UCSD-AML1 (cell line): ENCODE data around the gene ZNF587B.
A peak's percentile ranks its signal among the peaks of the same experiment; 100 is the strongest.
"Not testable (repeated sequence)": the region's sequence is repeated elsewhere in the genome, so short reads cannot be mapped to it uniquely, and the experiment has no call there.

ENCODE experiments used
- DNase-seq: peaks from one replicate; lab custom pipeline; 2025; ENCODE audit not compliant: unreplicated experiment; lab: John Stamatoyannopoulos, UW

ZNF587B gene

DNA sequence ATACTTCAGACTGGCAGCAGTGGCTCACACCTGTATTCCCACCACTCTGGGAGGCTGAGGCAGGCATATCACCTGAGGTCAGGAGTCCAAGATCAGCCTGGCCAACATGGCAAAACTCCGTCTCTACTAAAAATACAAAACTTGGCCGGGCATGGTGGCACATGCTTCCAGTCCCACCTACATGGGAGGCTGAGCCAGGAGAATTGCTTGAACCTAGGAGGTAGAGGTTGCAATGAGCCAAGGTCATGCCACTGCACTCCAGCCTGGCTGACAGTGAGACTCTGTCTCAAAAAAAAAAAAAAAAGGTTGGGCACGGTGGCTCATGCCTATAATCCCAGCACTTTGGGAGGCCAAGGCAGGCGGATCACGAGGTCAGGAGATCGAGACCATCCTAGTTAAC lies 39.6 kb downstream of the ZNF587B start:
- not testable (repeated sequence) for DNase-seq

DNA sequence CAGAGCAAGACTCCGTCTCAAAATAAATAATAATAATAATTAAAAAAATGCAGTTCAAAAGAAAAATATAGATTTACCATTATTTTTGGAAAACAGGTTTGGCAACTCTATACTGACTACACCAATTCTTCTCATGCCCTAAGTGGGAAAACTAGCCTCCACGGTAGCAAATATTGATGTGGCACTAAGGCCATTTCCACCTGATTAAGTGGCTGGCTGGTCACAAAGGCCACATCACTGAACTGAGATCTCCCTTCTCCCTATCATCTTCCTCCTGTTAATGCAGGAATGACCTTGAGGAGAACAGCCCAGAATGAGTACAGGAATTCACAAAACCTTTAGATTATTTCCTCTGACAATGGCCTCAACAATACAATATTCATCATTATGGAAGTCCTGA lies 40.1 kb downstream of the ZNF587B start:
- no peak for DNase-seq

DNA sequence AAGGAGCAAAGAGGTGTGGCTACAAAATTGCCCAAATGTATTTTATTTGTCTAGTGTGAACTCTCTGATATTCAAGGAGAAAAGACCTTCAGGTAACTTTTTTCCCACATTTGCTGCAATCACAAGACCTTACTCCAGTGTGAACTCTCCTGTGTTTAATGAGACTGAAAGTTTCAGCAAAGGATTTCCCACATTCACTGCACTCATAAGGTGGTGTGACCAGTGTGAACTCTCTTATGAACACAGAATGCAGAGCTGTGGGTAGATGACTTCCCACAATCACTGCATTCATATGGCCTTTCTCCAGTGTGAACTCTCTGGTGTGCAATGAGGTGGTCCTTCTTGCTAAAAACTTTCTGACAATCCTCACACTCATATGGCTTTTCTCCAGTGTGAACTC lies 42.4 kb downstream of the ZNF587B start:
- DNase-seq, result no peak

DNA sequence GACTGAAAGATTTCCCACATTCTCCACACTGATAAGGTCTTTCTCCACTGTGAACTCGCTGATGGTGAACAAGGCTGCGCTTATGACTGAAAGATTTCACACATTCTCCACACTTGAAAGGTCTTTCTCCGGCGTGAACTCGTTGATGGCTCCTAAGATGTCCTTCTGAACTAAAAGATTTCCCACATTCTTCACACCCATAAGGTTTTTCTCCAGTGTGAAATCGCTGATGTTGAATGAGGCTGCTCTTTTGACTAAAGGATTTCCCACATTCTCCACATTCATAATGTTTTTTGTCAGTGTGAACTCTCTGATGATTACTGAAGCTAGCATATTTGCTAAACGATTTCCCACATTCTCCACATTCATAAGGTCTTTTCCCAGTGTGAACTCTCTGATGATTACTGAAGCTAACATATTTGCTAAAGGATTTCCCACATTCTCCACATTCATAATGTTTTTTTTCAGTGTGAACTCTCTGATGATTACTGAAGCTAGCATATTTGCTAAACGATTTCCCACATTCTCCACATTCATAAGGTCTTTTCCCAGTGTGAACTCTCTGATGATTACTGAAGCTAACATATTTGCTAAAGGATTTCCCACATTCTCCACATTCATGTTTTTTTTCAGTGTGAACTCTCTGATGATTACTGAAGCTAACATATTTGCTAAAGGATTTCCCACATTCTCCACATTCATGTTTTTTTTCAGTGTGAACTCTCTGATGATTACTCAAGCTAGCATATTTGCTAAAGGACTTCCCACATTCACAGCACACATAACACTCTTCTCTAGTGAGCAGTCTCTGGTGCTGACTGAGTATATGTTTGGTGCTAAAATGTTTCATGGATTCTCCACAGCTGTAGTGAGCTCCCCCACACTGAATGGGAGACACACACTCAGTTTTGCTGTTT lies 44.0 kb downstream of the ZNF587B start:
- not testable (repeated sequence) for DNase-seq

DNA sequence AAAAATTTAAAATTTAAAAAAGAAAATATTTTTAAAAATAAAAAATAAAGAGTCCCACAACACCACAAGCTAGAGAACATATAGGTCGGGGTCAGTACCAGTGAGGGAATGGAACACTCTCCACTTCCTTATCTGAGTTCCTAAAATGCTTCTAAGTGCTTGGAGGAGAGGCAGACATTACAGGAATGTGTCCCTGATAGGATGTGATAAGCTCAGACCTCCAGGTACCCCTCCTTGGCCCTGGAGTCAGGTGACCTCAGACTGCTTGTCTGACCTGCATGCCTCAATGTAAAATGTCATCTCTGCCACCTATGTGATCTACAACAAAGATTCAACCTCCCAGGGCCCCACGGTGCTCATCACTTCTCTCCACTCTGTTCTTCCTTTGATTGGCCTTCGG lies 55.9 kb downstream of the ZNF587B start:
- DNase-seq, result no peak

DNA sequence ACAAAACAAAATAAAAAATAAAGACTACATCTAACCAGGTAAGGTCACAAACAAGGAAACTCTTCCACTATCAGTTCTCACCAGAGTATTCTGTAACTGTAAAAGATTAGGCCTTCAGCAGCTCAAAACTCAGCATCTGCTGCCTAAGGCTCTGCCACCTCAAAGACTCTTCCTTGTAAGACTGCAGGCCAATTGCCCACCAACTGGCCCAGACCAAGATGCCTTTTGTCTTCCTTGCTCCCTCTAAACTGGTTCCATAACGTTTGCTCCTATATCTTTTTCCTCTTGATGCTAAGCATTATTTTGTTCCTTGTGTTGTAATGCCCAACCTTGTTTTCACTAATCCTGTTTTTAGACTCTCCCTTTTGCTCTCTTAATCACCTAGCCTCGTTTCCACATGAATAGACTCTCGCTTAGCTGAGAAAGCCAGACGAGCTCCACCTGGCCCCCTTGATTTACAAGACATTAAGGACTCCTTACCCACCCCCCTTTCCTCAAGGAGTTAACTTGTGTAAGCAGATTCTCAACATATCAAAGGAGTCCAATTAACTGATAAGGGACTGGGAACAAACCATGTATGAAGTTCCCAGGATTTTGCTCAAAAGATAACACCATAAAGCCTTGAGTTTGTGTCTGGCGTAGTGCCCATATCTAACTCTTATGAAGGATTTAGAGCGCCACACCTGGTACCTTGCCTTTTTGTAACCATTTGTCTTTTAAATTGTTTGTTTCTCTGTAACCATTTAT lies 57.3 kb downstream of the ZNF587B start:
- DNase-seq, result no peak

DNA sequence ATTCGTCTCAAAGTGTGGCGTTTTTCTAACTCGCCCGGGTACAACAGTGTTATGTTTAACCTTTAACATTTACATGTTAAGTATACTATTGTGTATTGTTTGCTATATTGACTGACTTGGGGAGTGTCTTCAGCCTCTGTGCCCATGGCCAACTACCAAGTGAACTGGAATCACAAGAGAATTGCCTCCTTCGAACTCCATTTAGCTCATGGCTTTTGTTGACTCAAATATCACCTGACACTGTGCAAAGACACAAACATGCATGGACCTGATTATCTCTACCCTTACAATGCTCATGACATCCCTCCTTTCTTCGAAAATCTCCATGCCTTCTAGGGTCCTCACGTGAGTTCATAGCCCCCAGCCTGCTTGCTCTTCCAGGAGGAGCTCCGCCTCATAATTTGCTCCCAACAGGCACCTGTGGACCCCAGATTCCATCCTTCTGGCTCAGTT lies 58.0 kb downstream of the ZNF587B start:
- no peak for DNase-seq

DNA sequence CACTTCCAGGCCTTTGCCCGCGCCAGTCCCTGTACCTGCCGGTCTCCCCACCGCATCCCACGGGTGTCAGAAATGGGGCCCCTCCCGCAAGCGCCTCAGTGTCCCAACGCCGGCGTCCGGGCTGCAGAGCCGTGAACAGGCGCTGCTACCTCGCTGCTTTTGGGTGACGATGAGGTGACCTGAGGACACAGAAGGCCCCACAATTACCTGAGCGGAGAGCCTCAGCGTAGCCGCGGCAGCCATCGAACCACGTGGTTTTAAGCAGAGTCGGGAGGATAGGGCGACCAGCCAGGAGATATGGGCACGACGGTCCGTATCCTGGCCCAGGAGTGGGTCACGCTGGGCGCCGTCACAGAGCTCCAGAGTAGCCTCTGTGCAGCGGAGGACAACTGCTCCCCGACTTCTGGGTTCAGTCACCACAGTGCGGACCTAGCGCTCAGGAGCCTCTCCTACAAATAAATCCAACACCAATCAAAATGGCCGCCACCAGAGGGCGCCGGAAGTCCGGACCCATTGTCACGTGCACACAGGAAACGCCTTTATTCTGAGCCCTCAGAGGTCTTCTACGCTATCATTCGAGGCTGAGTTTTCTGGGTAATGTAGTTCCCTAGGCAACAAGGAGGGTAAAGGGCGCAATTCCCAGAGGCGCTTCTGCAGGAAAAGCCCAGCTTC lies 58.6 kb downstream of the ZNF587B start, which contains the start of gene ZNF814:
ZNF814 (minus strand) TSS at position 478 of the 672 bp plus-strand sequence; CDS start at position 243, 235 bp downstream.
- DNase-seq, result peak; percentile 69

DNA sequence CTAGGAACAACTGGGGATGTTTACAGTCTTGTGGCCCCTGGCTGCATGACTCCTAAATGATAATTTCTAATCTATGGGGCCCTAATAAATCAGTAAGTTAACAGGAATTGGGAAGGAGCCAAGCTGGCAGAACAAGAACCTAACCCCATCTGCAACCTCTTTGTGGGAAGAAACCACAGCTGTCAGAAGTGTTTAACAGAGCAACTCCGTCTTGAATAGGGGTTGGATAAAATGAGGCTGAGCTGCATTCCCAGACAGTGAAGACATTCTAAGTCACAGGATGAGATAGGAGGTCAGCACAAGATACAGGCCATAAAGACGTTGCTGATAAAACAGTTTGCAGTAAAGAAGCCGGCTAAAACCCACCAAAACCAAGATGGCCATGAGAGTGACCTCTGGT lies 60.6 kb downstream of the ZNF587B start:
- not testable (repeated sequence) for DNase-seq
